K562 (cell line): ENCODE results near the gene PIM3. TPM values are rescaled to one million over a fixed set of nuclear protein-coding genes. Genes with fewer than 3 reads are reported as not detected.
A peak's percentile ranks its signal among the peaks of the same experiment; 100 is the strongest.

Experiments used
- ATAC-seq: fragments of 200-7000 bp; cut with Tn5 transposase; 3 replicates; pipeline ENCODE4 v1.9.1; 2020; ENCODE audit warnings: moderate library complexity
- BruUV-seq: library from RNA; stranded (reverse); fragments of 400-500 nt; replicated peaks from 2 replicates; lab custom pipeline; 2021; lab: Mats Ljungman, UMichigan
- CTCF ChIA-PET: fragments of 300-600 bp; formaldehyde crosslinking; extraction: SDS; loops from one replicate; lab custom pipeline; 2021; ENCODE audit warnings: low intra/inter-chr PET ratio; lab: Yijun Ruan, JAX
- POLR2A ChIA-PET: fragments of 300-600, 350-650 bp; sonication (Branson Sonifier 250); formaldehyde crosslinking; extraction: SDS; loops from one replicate; lab custom pipeline; 2021; ENCODE audit warnings: antibody characterized with exemption, inconsistent platforms; lab: Yijun Ruan, JAX
- DNase-seq, 4 experiments: peaks; one replicate each; pipeline versions ENCODE4 v3.0.0 to v3.0.0-alpha.2; 2011 to 2018; ENCODE audit warnings: low spot score in 3 of 4, mixed read lengths in 3 of 4; ENCODE audit errors: extremely low read depth in 1 of 4
- FAIRE-seq: peaks from 2 replicates; lab custom pipeline; 2011; peaks lifted over from hg19 to GRCh38; lab: Jason Lieb, UNC
- H2AFZ ChIP-seq: 2 replicates; pipeline ENCODE4 v1.6.0; 2011; ENCODE audit warnings: low read depth, low read length, control low read depth, inconsistent platforms
- H3K27ac ChIP-seq: fragments of 200-600 bp; 3 replicates; pipeline ENCODE4 v1.8.0; 2011; ENCODE audit warnings: low read depth, mild to moderate bottlenecking, control low read depth, inconsistent platforms, low read length, moderate library complexity, mixed read lengths; ENCODE audit errors: extremely low read depth
- H3K27me3 ChIP-seq, 2 experiments: fragments of 300-600 bp in 1 of 2; 2 replicates in 1 of 2; 3 replicates in 1 of 2; pipeline versions ENCODE4 v1.6.0 to v1.8.0; 2011; ENCODE audit warnings: inconsistent platforms in 2 of 2, low read length in 2 of 2, mild to moderate bottlenecking in 1 of 2, mixed read lengths in 1 of 2, moderate library complexity in 1 of 2; ENCODE audit not compliant: control insufficient read depth in 2 of 2, insufficient read depth in 2 of 2
- H3K36me3 ChIP-seq: fragments of 300-600 bp; 3 replicates; pipeline ENCODE4 v1.8.0; 2011; ENCODE audit warnings: mild to moderate bottlenecking, low read length, inconsistent platforms; ENCODE audit not compliant: control insufficient read depth, insufficient read depth
- H3K4me1 ChIP-seq, 2 experiments: fragments of 200-600 bp in 1 of 2; replicated peaks in 1 of 2; 2 replicates in 1 of 2; 3 replicates in 1 of 2; pipeline versions ENCODE4 v1.5.1 to v1.8.0; 2011; ENCODE audit warnings: inconsistent platforms in 2 of 2, low read length in 2 of 2, mild to moderate bottlenecking in 1 of 2, mixed read lengths in 1 of 2, moderate library complexity in 1 of 2; ENCODE audit not compliant: control insufficient read depth in 2 of 2, insufficient read depth in 2 of 2
- H3K4me2 ChIP-seq: 2 replicates; pipeline ENCODE4 v1.6.1; 2011; ENCODE audit warnings: low read length, control low read depth, inconsistent platforms, mixed read lengths; ENCODE audit not compliant: insufficient read depth
- H3K4me3 ChIP-seq: fragments of 200-600 bp; sonication (generic), shearing (Covaris generic); 2 replicates; pipeline ENCODE4 v1.5.1; 2016; ENCODE audit warnings: control low read depth, inconsistent platforms
- H3K79me2 ChIP-seq: fragments of 200-600 bp; 3 replicates; pipeline ENCODE4 v1.8.0; 2011; ENCODE audit warnings: low read length, inconsistent platforms; ENCODE audit not compliant: control insufficient read depth, insufficient read depth
- H3K9ac ChIP-seq, 2 experiments: 2 replicates each; pipeline versions ENCODE4 v1.6.0 to v1.6.1; 2011; ENCODE audit warnings: low read depth in 2 of 2, low read length in 2 of 2, control low read depth in 1 of 2, inconsistent platforms in 1 of 2, mild to moderate bottlenecking in 1 of 2, mixed read lengths in 1 of 2; ENCODE audit not compliant: insufficient read depth in 1 of 2
- H3K9me1 ChIP-seq: one replicate; pipeline ENCODE4 v1.6.0; 2011; ENCODE audit warnings: inconsistent platforms, mild to moderate bottlenecking, low read length, moderate library complexity; ENCODE audit not compliant: control insufficient read depth, insufficient read depth
- H3K9me3 ChIP-seq: replicated peaks from 2 replicates; pipeline ENCODE4 v1.5.1; 2011; ENCODE audit warnings: low read depth, low read length, inconsistent platforms; ENCODE audit not compliant: control insufficient read depth, insufficient read depth
- H4K20me1 ChIP-seq: replicated peaks from 2 replicates; pipeline ENCODE4 v1.6.1; 2011; ENCODE audit warnings: low read length, inconsistent platforms, mixed read lengths; ENCODE audit not compliant: control insufficient read depth, insufficient read depth
- ELF2 ChIP-seq: fragments of 250-450 bp; sonication (Bioruptor Pico); IDR thresholded peaks from 2 replicates; pipeline ENCODE4 v1.5.0; 2021; ENCODE audit warnings: mild to moderate bottlenecking
- ELF4 ChIP-seq: fragments of 450-650 bp; formaldehyde crosslinking; IDR thresholded peaks from 2 replicates; pipeline ENCODE4 v1.4.0; 2022; ENCODE audit warnings: missing genetic modification characterization
- ERF ChIP-seq: fragments of 450-650 bp; formaldehyde crosslinking; IDR thresholded peaks from 2 replicates; pipeline ENCODE4 v1.4.0; 2020; ENCODE audit warnings: mild to moderate bottlenecking, mixed read lengths
- ETV5 ChIP-seq: sonication (generic); formaldehyde crosslinking; IDR thresholded peaks from 2 replicates; pipeline ENCODE4 v1.4.0; 2020; ENCODE audit warnings: low read depth, mild to moderate bottlenecking, missing genetic modification reagents
- MAX ChIP-seq: sonication (generic); formaldehyde crosslinking; IDR thresholded peaks from 2 replicates; pipeline ENCODE4 v1.9.0; 2022; ENCODE audit warnings: mild to moderate bottlenecking, missing genetic modification reagents
- MBD1 ChIP-seq: fragments of 250-450 bp; sonication (Bioruptor Pico); IDR thresholded peaks from 2 replicates; pipeline ENCODE4 v1.8.0; 2022; ENCODE audit warnings: inconsistent platforms
- MLX ChIP-seq, 2 experiments: fragments of 450-650 bp in 1 of 2; sonication (generic) in 1 of 2; formaldehyde crosslinking; conservative IDR thresholded peaks; 2 replicates each; pipeline versions ENCODE4 v1.4.0 to v1.8.1; 2020 to 2022; ENCODE audit warnings: mild to moderate bottlenecking in 1 of 2, missing genetic modification reagents in 1 of 2
- MTA3 ChIP-seq: fragments of 450-650 bp; formaldehyde crosslinking; IDR thresholded peaks from 2 replicates; pipeline ENCODE4 v1.6.1; 2017; ENCODE audit warnings: mild to moderate bottlenecking, borderline replicate concordance
- NR0B1 ChIP-seq: fragments of 450-650 bp; IDR thresholded peaks from one replicate; pipeline ENCODE4 v1.6.1; 2018; ENCODE audit warnings: mild to moderate bottlenecking, moderate library complexity; ENCODE audit not compliant: partially characterized antibody
- TAF15 ChIP-seq: fragments of 200-400 bp; formaldehyde crosslinking; IDR thresholded peaks from 2 replicates; pipeline ENCODE4 v1.6.1; 2017; ENCODE audit warnings: mild to moderate bottlenecking, low read depth, low read length, moderate library complexity
- XRCC4 ChIP-seq: IDR thresholded peaks from one replicate; pipeline ENCODE4 v1.6.1; 2011; ENCODE audit not compliant: insufficient read depth, insufficient read length; ENCODE audit errors: extremely low read depth
- ZBTB34 ChIP-seq: fragments of 250-450 bp; sonication (Bioruptor Pico); IDR thresholded peaks from 2 replicates; pipeline ENCODE4 v1.8.0; 2021; ENCODE audit warnings: mild to moderate bottlenecking, moderate library complexity
- ZNF511 ChIP-seq: sonication (generic); formaldehyde crosslinking; IDR thresholded peaks from 2 replicates; pipeline ENCODE4 v1.8.0; 2022; ENCODE audit warnings: mild to moderate bottlenecking, missing genetic modification reagents
- ZNF780A ChIP-seq: fragments of 250-450 bp; sonication (Bioruptor Pico); IDR thresholded peaks from 2 replicates; pipeline ENCODE4 v1.5.0; 2021; ENCODE audit warnings: mild to moderate bottlenecking
- ZNF830 ChIP-seq: fragments of 250-450 bp; sonication (Bioruptor Pico); IDR thresholded peaks from 2 replicates; pipeline ENCODE4 v1.5.0; 2021; ENCODE audit warnings: mild to moderate bottlenecking
- WGBS: fragments of 100-300 bp; shearing (Covaris generic); methylation state at CpG from one replicate; pipeline ENCODE4 v1.1.6; 2016; ENCODE audit warnings: low coverage, mixed read lengths; ENCODE audit not compliant: insufficient coverage; ENCODE audit errors: missing lambda C conversion rate; 5-methylcytosine and 5-hydroxymethylcytosine counted together
- in situ Hi-C: fragments of 300-500 bp; cut with MboI; formaldehyde crosslinking; loops from 4 replicates; pipeline ENCODE4 v1.15.0; 2018; ENCODE audit warnings: inconsistent platforms, mixed read lengths
- intact Hi-C: fragments of 100-400 bp; cut with micrococcal nuclease; formaldehyde crosslinking; loops from 2 replicates; pipeline ENCODE4 v1.14.2; 2022
- polyA plus RNA-seq, 8 experiments: library from polyadenylated mRNA; depleted of rRNA in 4 of 8; stranded (reverse) in 5 of 8; unstranded in 3 of 8; fragments of >200 nt; fragmentation: Nextera tagmentation in 2 of 8; fragmentation: Illumina TruSeq in 1 of 8; extraction: Ambion mirVana in 2 of 8; extraction: Trizol in 1 of 8; gene quantifications; 2 replicates each; pipeline versions ENCODE4 v1.2.1 to v1.2.3, GENCODE V29; 2011 to 2014; ENCODE audit warnings: inconsistent platforms in 1 of 8, missing spikeins in 1 of 8
- total RNA-seq, 7 experiments: library from RNA; depleted of rRNA in 6 of 7; stranded (reverse); fragments of >200 nt in 6 of 7; fragmentation: Illumina TruSeq in 2 of 7; extraction: Trizol in 2 of 7; gene quantifications; 2 replicates each; pipeline versions ENCODE4 v1.2.1 to v1.2.3, GENCODE V29; 2011 to 2021; ENCODE audit warnings: low replicate concordance in 1 of 7

Gene PIM3
- total and polyA plus RNA-seq, 9 of the 15 experiments (the other 6 are each of a cell fraction or from before 2014, with no cell fraction given), result 0.24 to 40.5 (median 5.3) TPM

- intact Hi-C loops, result no loop called here
- Histone ChIP-seq H3K79me2 (no peaks in the 10 kb centered on the region), H3K4me2 (no peak overlapping the region), H3K9ac (peak overlapping the region in 1 of 2 experiments; percentile 35; a peak in 2 of 4 replicates), H3K4me1 (peaks cover 0 to 94% of the 10 kb centered on the region in 2 experiments; a peak in 3 of 5 replicates), H3K27me3 (no peaks in the 10 kb centered on the region), H3K27ac (no peak overlapping the region), H3K9me1 (no peaks in the 10 kb centered on the region), H3K4me3 (no peak overlapping the region), H3K36me3 (no peaks in the 10 kb centered on the region), H4K20me1 (no peaks in the 10 kb centered on the region), H2AFZ (no peak overlapping the region), H3K9me3 (no peaks in the 10 kb centered on the region)
- BruUV-seq, result no TSS peak
- ATAC-seq, result no peak
- DNase-seq, result peak in 1 of 4 experiments; percentile 16
- in situ Hi-C loops, result no loop called here
- no peak for FAIRE-seq
- ChIA-PET POLR2A (interaction anchor here (1.2 to 1.8 kb wide), 2 partner anchors 9 to 17 kb away, joined by 4 to 10 read pairs; partner anchors contain the start of gene PIM3), CTCF (no interaction called here)
- WGBS, result 74% methylated on average over 4 of the region's 28 CpGs
- TF ChIP-seq TAF15, result no peak
- no peak for TF ChIP-seq ERF (CRISPR knock-in tag)
- TF ChIP-seq NR0B1, result no peak
- no peak for TF ChIP-seq ZNF830 (CRISPR knock-in tag)
- no peak for TF ChIP-seq XRCC4
- no peak for TF ChIP-seq MLX (CRISPR knock-in tag; conservative IDR thresholded peaks at IDR 0.05)
- no peak for TF ChIP-seq ELF4 (CRISPR knock-in tag)
- no peak for TF ChIP-seq ZNF780A (CRISPR knock-in tag)
- no peak for TF ChIP-seq ELF2 (CRISPR knock-in tag)
- TF ChIP-seq MAX, result no peak
- no peak for TF ChIP-seq ETV5 (CRISPR knock-in tag)
- TF ChIP-seq MBD1 (CRISPR knock-in tag), result no peak
- no peak for TF ChIP-seq ZNF511 (CRISPR knock-in tag)
- TF ChIP-seq MTA3, result no peak
- TF ChIP-seq ZBTB34 (CRISPR knock-in tag), result no peak
These were observed 9.4 kb upstream of the PIM3 start for GRCh38 chr22:49951000-49951677.
